Measurements from ENCODE around the gene APOBEC3C.

GRCh38 chr22:38964989-38965388 is 49.1 kb upstream of the APOBEC3C start:
- TF ChIP-seq POLR2A (IDR thresholded peaks at IDR 0.05) (no peak), CTCF (IDR thresholded peaks at IDR 0.05) (no peak)

Data from stomach (tissue), 4 donors.